Endodermal cell (in vitro differentiated cells): ENCODE results near the gene AP2A1. TPM values are rescaled to one million over a fixed set of nuclear protein-coding genes. Genes with fewer than 3 reads are reported as not detected.
A peak's percentile ranks its signal among the peaks of the same experiment; 100 is the strongest.

Experiments used
- DNase-seq: peaks from one replicate; pipeline ENCODE4 v3.0.0-alpha.2; 2017
- H3K27ac ChIP-seq: 2 replicates; pipeline ENCODE4 v1.5.1; 2013; ENCODE audit warnings: mild to moderate bottlenecking, low read depth, low read length, moderate library complexity
- H3K27me3 ChIP-seq: 2 replicates; pipeline ENCODE4 v1.6.1; 2013; ENCODE audit warnings: mild to moderate bottlenecking, low read length, moderate library complexity; ENCODE audit not compliant: insufficient read depth, control insufficient read depth, poor library complexity, severe bottlenecking
- H3K36me3 ChIP-seq: 2 replicates; pipeline ENCODE4 v1.7.0; 2013; ENCODE audit warnings: mild to moderate bottlenecking, low read length, moderate library complexity; ENCODE audit not compliant: control insufficient read depth, insufficient read depth
- H3K4me1 ChIP-seq: one replicate; pipeline ENCODE4 v1.7.0; 2013; ENCODE audit warnings: low read length; ENCODE audit not compliant: control insufficient read depth, insufficient read depth
- H3K4me3 ChIP-seq: 2 replicates; pipeline ENCODE4 v1.5.1; 2013; ENCODE audit warnings: mild to moderate bottlenecking, low read length, moderate library complexity
- H3K9ac ChIP-seq: 2 replicates; pipeline ENCODE4 v1.6.1; 2013; ENCODE audit warnings: mild to moderate bottlenecking, low read length, moderate library complexity; ENCODE audit not compliant: poor library complexity, severe bottlenecking; ENCODE audit errors: extremely low read depth
- H3K9me3 ChIP-seq: 2 replicates; pipeline ENCODE4 v1.6.1; 2013; ENCODE audit warnings: mild to moderate bottlenecking, low read length, moderate library complexity; ENCODE audit not compliant: control insufficient read depth
- H3K27ac Mint-ChIP-seq: 2 replicates; pipeline ENCODE4 v1.8.0; 2020; ENCODE audit warnings: mixed read lengths
- H3K27me3 Mint-ChIP-seq: 2 replicates; pipeline ENCODE4 v1.8.0; 2021; ENCODE audit warnings: mild to moderate bottlenecking, mixed read lengths; ENCODE audit not compliant: insufficient read depth
- H3K36me3 Mint-ChIP-seq: 2 replicates; pipeline ENCODE4 v1.8.0; 2020; ENCODE audit warnings: low read depth, mixed read lengths
- H3K4me1 Mint-ChIP-seq: 2 replicates; pipeline ENCODE4 v1.8.0; 2020; ENCODE audit warnings: mixed read lengths
- H3K4me3 Mint-ChIP-seq: 2 replicates; pipeline ENCODE4 v1.8.0; 2020; ENCODE audit warnings: mild to moderate bottlenecking, moderate library complexity, mixed read lengths
- H3K9me3 Mint-ChIP-seq: 2 replicates; pipeline ENCODE4 v1.8.0; 2020; ENCODE audit warnings: mild to moderate bottlenecking, mixed read lengths
- CTCF ChIP-seq: fragments of 200-600 bp; sonication (generic); conservative IDR thresholded peaks from 2 replicates; pipeline ENCODE4 v1.5.0; 2021; ENCODE audit warnings: antibody characterized with exemption, mild to moderate bottlenecking
- WGBS, 2 experiments: methylation state at CpG; one replicate each; pipeline versions ENCODE4 v1.1.5 to v1.1.7; 2013; ENCODE audit warnings: missing lambda C conversion rate in 2 of 2, mixed read lengths in 1 of 2; ENCODE audit not compliant: insufficient coverage in 1 of 2, insufficient read length in 1 of 2; 5-methylcytosine and 5-hydroxymethylcytosine counted together
- total RNA-seq, 2 donors: library from RNA; stranded (reverse); fragmentation: NEBNext Ultra II Directional in 1 of 2; extraction: Animal tissue kit (Norgen Biotek cat#: 25700) in 1 of 2; gene quantifications; 2 replicates in 1 of 2; 3 replicates in 1 of 2; pipeline ENCODE4 v1.2.1, GENCODE V29; 2021

The AP2A1 gene
- total RNA-seq, 2 donors from 2014 or later = 100 to 110 TPM

DNA sequence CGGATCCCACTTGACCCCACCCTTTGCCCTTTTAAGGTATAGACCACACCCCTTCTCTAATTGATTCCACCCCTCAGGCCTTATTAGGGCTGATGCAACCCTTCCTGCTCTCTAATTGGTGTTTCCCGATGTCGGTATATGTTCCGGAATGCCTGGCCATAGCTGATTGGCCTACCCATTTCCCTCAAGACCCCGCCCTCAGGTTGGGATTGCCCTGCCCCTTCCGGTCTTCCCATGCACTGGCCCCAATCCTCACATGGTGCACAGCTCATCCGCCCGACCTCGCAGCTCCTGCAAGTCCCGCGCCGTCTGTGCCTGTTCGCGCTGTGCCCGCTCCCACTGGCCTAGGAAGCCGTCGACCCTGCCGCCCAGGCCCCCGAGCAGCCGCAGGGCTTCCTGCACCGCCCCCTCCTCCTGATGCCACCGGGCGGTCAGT lies 21.8 kb upstream of the AP2A1 start:
- DNase-seq = peak; percentile 72
- H3K27ac ChIP-seq = no peak overlapping the region
- 88 to 92% methylated on average over 5 to 23 of the region's 23 CpGs for WGBS, 2 experiments

DNA sequence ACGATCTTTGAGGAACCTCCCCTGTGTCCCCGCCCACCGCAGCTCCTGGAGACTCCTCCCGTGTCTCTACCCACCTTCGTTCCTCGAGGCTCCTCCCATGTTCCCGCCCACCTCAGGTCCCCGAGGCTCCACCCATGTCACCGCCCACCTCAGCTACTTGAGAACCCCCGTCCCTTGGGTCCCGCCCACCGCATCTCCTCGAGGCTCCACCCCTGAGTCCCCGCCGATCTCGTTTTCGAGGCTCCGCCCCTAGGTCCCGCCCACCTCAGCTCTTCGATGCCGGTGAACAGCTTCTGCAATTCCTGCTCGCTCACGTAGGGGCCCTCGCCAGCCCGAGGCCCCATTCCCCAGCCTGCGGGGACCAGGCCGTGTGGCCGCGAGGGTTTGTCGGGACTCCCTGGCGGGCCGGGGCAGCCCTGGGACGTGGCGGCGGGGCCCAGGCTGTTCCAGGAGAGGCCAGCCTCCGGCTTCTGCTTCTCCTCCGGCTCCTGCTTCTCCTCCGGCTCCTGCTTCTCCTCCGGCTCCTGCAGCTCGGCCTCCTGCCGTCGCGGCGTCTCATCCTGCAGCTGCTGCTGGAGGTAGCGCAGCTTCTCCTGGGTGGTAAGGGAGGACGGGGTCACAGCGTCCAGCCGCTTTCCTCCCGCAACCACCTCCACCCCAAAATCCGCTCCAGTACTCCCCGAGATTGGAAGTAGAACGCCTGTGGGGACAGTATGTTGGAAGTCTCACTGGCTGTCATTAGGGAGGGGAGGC lies 20.4 kb upstream of the AP2A1 start:
- peak; percentile 96 for DNase-seq
- H3K36me3 ChIP-seq = no peaks in the 10 kb centered on the region
- no peak overlapping the region for H3K9ac ChIP-seq
- no peak overlapping the region for H3K27ac ChIP-seq
- TF ChIP-seq CTCF = no peak
- no peaks in the 10 kb centered on the region for H3K9me3 ChIP-seq
- no peaks in the 10 kb centered on the region for H3K27me3 ChIP-seq
- H3K4me1 ChIP-seq = no peaks in the 10 kb centered on the region
- H3K27me3 Mint-ChIP-seq = peaks cover 16% of the 10 kb centered on the region
- no peaks in the 10 kb centered on the region for H3K36me3 Mint-ChIP-seq
- no peaks in the 10 kb centered on the region for H3K4me1 Mint-ChIP-seq
- no peak overlapping the region for H3K27ac Mint-ChIP-seq
- H3K4me3 Mint-ChIP-seq = no peak overlapping the region
- H3K9me3 Mint-ChIP-seq = peaks cover 15% of the 10 kb centered on the region
- WGBS, 2 experiments = 84 to 85% methylated on average over 34 to 52 of the region's 52 CpGs
- H3K4me3 ChIP-seq = no peak overlapping the region

More for the DNA sequence above, 21.8 kb upstream of the AP2A1 start:
- Mint-ChIP-seq H3K27ac (no peak overlapping the region), H3K9me3 (peaks cover 13% of the 10 kb centered on the region), H3K4me3 (no peak overlapping the region), H3K27me3 (peaks cover 16% of the 10 kb centered on the region), H3K36me3 (no peaks in the 10 kb centered on the region), H3K4me1 (no peaks in the 10 kb centered on the region)
- Histone ChIP-seq H3K4me1 (no peaks in the 10 kb centered on the region), H3K4me3 (no peak overlapping the region), H3K9me3 (no peaks in the 10 kb centered on the region), H3K9ac (no peak overlapping the region), H3K27me3 (no peaks in the 10 kb centered on the region), H3K36me3 (no peaks in the 10 kb centered on the region)
- TF ChIP-seq CTCF = no peak

DNA sequence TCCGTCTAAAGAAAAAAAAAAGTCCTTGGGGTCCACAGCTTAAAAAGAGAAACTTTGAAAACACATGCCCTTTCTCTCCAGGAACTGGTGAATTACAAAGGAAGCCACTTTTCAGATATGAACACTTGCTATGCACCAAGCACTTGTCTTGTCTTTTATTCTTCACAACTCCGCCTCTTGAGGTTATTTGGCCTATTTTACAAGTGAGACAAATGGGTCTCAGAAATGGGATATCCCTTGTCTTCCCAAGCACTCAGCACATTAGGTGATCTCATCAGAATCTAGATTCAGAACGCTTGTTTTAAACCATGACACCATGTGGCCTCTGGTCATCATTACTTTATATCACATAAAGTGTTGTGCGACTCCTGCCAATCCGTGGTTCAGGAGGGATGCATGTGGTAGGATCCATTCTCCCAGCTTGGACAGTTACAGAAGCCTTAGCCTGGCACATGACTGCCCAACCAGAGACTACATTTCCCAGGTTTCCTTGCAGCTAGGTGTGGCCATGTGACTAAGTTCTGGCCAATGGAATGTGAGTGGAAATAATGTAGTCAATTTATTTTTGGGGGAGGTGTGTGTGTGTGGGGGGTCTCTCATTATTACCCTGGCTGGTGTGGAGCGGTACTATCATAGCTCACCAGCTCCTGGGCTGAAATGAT lies 17.6 kb upstream of the AP2A1 start:
- no peak overlapping the region for H3K9ac ChIP-seq
- H3K4me3 Mint-ChIP-seq = no peak overlapping the region
- peaks cover 12% of the 10 kb centered on the region for H3K9me3 ChIP-seq
- 85 to 87% methylated on average over 5 to 6 of the region's 6 CpGs for WGBS, 2 experiments
- TF ChIP-seq CTCF = no peak
- H3K4me1 Mint-ChIP-seq = no peaks in the 10 kb centered on the region
- peaks cover 24% of the 10 kb centered on the region for H3K9me3 Mint-ChIP-seq
- H3K4me3 ChIP-seq = no peak overlapping the region
- H3K27ac ChIP-seq = no peak overlapping the region
- peak; percentile 59 for DNase-seq
- H3K27me3 Mint-ChIP-seq = peaks cover 16% of the 10 kb centered on the region
- no peaks in the 10 kb centered on the region for H3K36me3 ChIP-seq
- no peak overlapping the region for H3K27ac Mint-ChIP-seq
- no peaks in the 10 kb centered on the region for H3K4me1 ChIP-seq
- H3K36me3 Mint-ChIP-seq = no peaks in the 10 kb centered on the region
- no peaks in the 10 kb centered on the region for H3K27me3 ChIP-seq
